Measurements from ENCODE around the gene TTF2. TPM values are rescaled to one million over a fixed set of nuclear protein-coding genes. Genes with fewer than 3 reads are reported as not detected.

The TTF2 gene
- total and polyA plus RNA-seq, 9 donors: 2.1 to 14.0 (median 10.6) TPM

GRCh38 chr1:117142200-117142599, 82.1 kb downstream of the TTF2 start:
- no peak overlapping the region for H3K27ac ChIP-seq
- no peaks in the 10 kb centered on the region for H3K9me3 ChIP-seq
- intact Hi-C loops (cut with DNase I): no loop called here
- DNase-seq: no peak
- H3K27me3 ChIP-seq: no peaks in the 10 kb centered on the region
- no peaks in the 10 kb centered on the region for H3K36me3 ChIP-seq
- 64 to 71% (median 70%) methylated on average over 2 of the region's 2 CpGs for WGBS, 3 donors
- no peak for TF ChIP-seq EP300 (IDR thresholded peaks at IDR 0.05)
- TF ChIP-seq, protein P1, sequence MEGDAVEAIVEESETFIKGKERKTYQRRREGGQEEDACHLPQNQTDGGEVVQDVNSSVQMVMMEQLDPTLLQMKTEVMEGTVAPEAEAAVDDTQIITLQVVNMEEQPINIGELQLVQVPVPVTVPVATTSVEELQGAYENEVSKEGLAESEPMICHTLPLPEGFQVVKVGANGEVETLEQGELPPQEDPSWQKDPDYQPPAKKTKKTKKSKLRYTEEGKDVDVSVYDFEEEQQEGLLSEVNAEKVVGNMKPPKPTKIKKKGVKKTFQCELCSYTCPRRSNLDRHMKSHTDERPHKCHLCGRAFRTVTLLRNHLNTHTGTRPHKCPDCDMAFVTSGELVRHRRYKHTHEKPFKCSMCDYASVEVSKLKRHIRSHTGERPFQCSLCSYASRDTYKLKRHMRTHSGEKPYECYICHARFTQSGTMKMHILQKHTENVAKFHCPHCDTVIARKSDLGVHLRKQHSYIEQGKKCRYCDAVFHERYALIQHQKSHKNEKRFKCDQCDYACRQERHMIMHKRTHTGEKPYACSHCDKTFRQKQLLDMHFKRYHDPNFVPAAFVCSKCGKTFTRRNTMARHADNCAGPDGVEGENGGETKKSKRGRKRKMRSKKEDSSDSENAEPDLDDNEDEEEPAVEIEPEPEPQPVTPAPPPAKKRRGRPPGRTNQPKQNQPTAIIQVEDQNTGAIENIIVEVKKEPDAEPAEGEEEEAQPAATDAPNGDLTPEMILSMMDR (IDR thresholded peaks at IDR 0.05): no peak
- TF ChIP-seq POLR2A (IDR thresholded peaks at IDR 0.05): no peak
- no peaks in the 10 kb centered on the region for H3K4me1 ChIP-seq (ENCODE audit: insufficient read depth)
- H3K4me3 ChIP-seq: no peak overlapping the region

- TF ChIP-seq EP300 (IDR thresholded peaks at IDR 0.05) (no peak), POLR2A (IDR thresholded peaks at IDR 0.05) (no peak)
- TF ChIP-seq, protein P1 (IDR thresholded peaks at IDR 0.05): no peak
- DNase-seq: no peak
- Histone ChIP-seq H3K9me3 (no peaks in the 10 kb centered on the region), H3K27me3 (no peaks in the 10 kb centered on the region), H3K4me3 (no peak overlapping the region), H3K27ac (no peak overlapping the region), H3K36me3 (no peaks in the 10 kb centered on the region), H3K4me1 (ENCODE audit: insufficient read depth) (no peaks in the 10 kb centered on the region)
- intact Hi-C loops (cut with DNase I): no loop called here
These were observed 83.0 kb downstream of the TTF2 start for GRCh38 chr1:117143172-117143571.

- Histone ChIP-seq H3K27me3 (no peaks in the 10 kb centered on the region), H3K27ac (no peak overlapping the region), H3K4me1 (ENCODE audit: insufficient read depth) (no peaks in the 10 kb centered on the region), H3K36me3 (no peaks in the 10 kb centered on the region), H3K4me3 (no peak overlapping the region), H3K9me3 (no peaks in the 10 kb centered on the region)
- TF ChIP-seq POLR2A (IDR thresholded peaks at IDR 0.05): no peak
- TF ChIP-seq EP300 (IDR thresholded peaks at IDR 0.05): no peak
- TF ChIP-seq, protein P1 (IDR thresholded peaks at IDR 0.05): no peak
- 86 to 92% (median 88%) methylated on average over 3 of the region's 3 CpGs for WGBS, 3 donors
- intact Hi-C loops (cut with DNase I): no loop called here
- no peak for DNase-seq
These were observed 83.7 kb downstream of the TTF2 start for GRCh38 chr1:117143871-117144270.

GRCh38 chr1:117146072-117146471, 85.9 kb downstream of the TTF2 start:
- Histone ChIP-seq H3K9me3 (no peaks in the 10 kb centered on the region), H3K27me3 (no peaks in the 10 kb centered on the region), H3K4me1 (ENCODE audit: insufficient read depth) (no peaks in the 10 kb centered on the region), H3K36me3 (no peaks in the 10 kb centered on the region), H3K27ac (no peak overlapping the region), H3K4me3 (no peak overlapping the region)
- TF ChIP-seq POLR2A (IDR thresholded peaks at IDR 0.05) (no peak), EP300 (IDR thresholded peaks at IDR 0.05) (no peak)
- TF ChIP-seq, protein P1 (IDR thresholded peaks at IDR 0.05): no peak
- intact Hi-C loops (cut with DNase I): no loop called here
- WGBS, 3 donors: 81 to 88% (median 86%) methylated on average over 2 of the region's 2 CpGs
- no peak for DNase-seq

All from ovary (tissue), 9 donors.